RPMI7951 (cell line): ENCODE results near the gene ENTHD1. TPM values are rescaled to one million over a fixed set of nuclear protein-coding genes. Genes with fewer than 3 reads are reported as not detected.

ENCODE experiments used
- DNase-seq: peaks from one replicate; pipeline ENCODE4 v3.0.0-alpha.2; 2012; ENCODE audit warnings: low read depth
- total RNA-seq: library from RNA; depleted of rRNA; stranded (reverse); fragments of >200 nt; shearing (Covaris generic); gene quantifications from 2 replicates; pipeline ENCODE4 v1.2.3, GENCODE V29; 2014; rRNA removed

The ENTHD1 gene
- not detected in 2 replicates for total RNA-seq

- DNase-seq = no peak
Measured at GRCh38 chr22:39893526-39893925, at the start of gene ENTHD1. TSS of gene ENTHD1 (minus strand) at chr22:39893760. CDS start at chr22:39887748, 6,012 bp downstream.

GRCh38 chr22:39943337-39943736 is 49.8 kb upstream of the ENTHD1 start:
- DNase-seq = no peak

GRCh38 chr22:39942439-39943230 is 49.1 kb upstream of the ENTHD1 start:
- DNase-seq = no peak

- DNase-seq = no peak
Measured at GRCh38 chr22:39941601-39942000, 48.0 kb upstream of the ENTHD1 start.

GRCh38 chr22:39940757-39941305 is 47.3 kb upstream of the ENTHD1 start:
- DNase-seq = no peak

- DNase-seq = no peak
Measured at GRCh38 chr22:39939830-39940229, 46.3 kb upstream of the ENTHD1 start.

GRCh38 chr22:39938509-39939111 is 45.0 kb upstream of the ENTHD1 start:
- no peak for DNase-seq

- no peak for DNase-seq
Measured at GRCh38 chr22:39937906-39938305, 44.3 kb upstream of the ENTHD1 start.

GRCh38 chr22:39936523-39937145 is 43.1 kb upstream of the ENTHD1 start:
- DNase-seq = no peak

- no peak for DNase-seq
Measured at GRCh38 chr22:39935612-39936011, 42.1 kb upstream of the ENTHD1 start.

- no peak for DNase-seq
Measured at GRCh38 chr22:39935116-39935515, 41.6 kb upstream of the ENTHD1 start.

- DNase-seq = no peak
Measured at GRCh38 chr22:39933741-39934140, 40.2 kb upstream of the ENTHD1 start.

GRCh38 chr22:39932918-39933649 is 39.5 kb upstream of the ENTHD1 start:
- DNase-seq = peak; percentile 17

- DNase-seq = no peak
Measured at GRCh38 chr22:39932166-39932565, 38.6 kb upstream of the ENTHD1 start.

GRCh38 chr22:39931251-39931650 is 37.7 kb upstream of the ENTHD1 start:
- no peak for DNase-seq

- DNase-seq = no peak
Measured at GRCh38 chr22:39928536-39929520, 35.3 kb upstream of the ENTHD1 start.

- DNase-seq = no peak
Measured at GRCh38 chr22:39927544-39927943, 34.0 kb upstream of the ENTHD1 start.

GRCh38 chr22:39926753-39927152 is 33.2 kb upstream of the ENTHD1 start:
- no peak for DNase-seq

GRCh38 chr22:39925909-39926679 is 32.5 kb upstream of the ENTHD1 start:
- no peak for DNase-seq

- no peak for DNase-seq
Measured at GRCh38 chr22:39925273-39925672, 31.7 kb upstream of the ENTHD1 start.
